Measurements from ENCODE around the gene OR52E6. TPM values are rescaled to one million over a fixed set of nuclear protein-coding genes. Genes with fewer than 3 reads are reported as not detected.

Gene OR52E6
- total RNA-seq, 1 experiment from 2014 or later: not detected

DNA sequence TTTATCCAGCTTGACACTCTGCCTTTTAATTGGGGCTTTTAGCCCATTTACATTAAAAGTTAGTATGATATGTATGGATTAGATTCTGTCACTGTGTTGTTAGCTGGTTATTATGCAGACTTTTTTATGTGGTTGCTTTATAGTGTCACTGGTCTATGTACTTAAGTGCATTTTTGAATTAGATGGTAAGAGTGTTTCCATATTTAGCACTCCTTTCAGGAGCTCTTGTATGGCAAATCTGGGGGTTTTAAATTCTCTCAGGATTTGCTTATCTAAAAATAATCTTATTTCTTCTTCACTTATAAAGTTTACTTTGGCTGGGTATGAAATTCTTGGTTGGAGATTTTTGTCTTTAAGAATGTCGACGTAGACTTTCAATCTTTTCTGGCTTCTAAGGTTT is 4.0 kb downstream of the OR52E6 start:
- H3F3A ChIP-seq (ENCODE audit: low read length, unreplicated experiment): no peaks in the 10 kb centered on the region
- no peak for DNase-seq
- no peak overlapping the region for H3K4me2 ChIP-seq (ENCODE audit: low read length)
- H3K9ac ChIP-seq (ENCODE audit: low read length): no peak overlapping the region
- no peaks in the 10 kb centered on the region for H4K20me1 ChIP-seq (ENCODE audit: low read length)
- no peak overlapping the region for H3K27ac ChIP-seq (ENCODE audit: low read length)
- no peak overlapping the region for H2AFZ ChIP-seq (ENCODE audit: low read length)
- H3K36me3 ChIP-seq (ENCODE audit: low read depth, low read length): no peaks in the 10 kb centered on the region
- H3K4me3 ChIP-seq (ENCODE audit: low read length): no peak overlapping the region
- ChIA-PET POLR2A (ENCODE audit: unreplicated experiment) (no interaction called here), CTCF (no interaction called here)
- no peak for TF ChIP-seq EZH2 (IDR thresholded peaks at IDR 0.05; ENCODE audit: low read length, unreplicated experiment)
- TF ChIP-seq, protein P1, sequence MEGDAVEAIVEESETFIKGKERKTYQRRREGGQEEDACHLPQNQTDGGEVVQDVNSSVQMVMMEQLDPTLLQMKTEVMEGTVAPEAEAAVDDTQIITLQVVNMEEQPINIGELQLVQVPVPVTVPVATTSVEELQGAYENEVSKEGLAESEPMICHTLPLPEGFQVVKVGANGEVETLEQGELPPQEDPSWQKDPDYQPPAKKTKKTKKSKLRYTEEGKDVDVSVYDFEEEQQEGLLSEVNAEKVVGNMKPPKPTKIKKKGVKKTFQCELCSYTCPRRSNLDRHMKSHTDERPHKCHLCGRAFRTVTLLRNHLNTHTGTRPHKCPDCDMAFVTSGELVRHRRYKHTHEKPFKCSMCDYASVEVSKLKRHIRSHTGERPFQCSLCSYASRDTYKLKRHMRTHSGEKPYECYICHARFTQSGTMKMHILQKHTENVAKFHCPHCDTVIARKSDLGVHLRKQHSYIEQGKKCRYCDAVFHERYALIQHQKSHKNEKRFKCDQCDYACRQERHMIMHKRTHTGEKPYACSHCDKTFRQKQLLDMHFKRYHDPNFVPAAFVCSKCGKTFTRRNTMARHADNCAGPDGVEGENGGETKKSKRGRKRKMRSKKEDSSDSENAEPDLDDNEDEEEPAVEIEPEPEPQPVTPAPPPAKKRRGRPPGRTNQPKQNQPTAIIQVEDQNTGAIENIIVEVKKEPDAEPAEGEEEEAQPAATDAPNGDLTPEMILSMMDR (conservative IDR thresholded peaks at IDR 0.05; ENCODE audit: low read depth, low read length): no peak
- TF ChIP-seq EZH2phosphoT487 (IDR thresholded peaks at IDR 0.05; ENCODE audit: borderline replicate concordance, low read length): no peak
- BruUV-seq (replicated peaks): no TSS peak
- intact Hi-C loops (cut with micrococcal nuclease): no loop called here
- ATAC-seq: no peak
- H3K4me1 ChIP-seq (ENCODE audit: insufficient read depth, low read length): no peaks in the 10 kb centered on the region
- no peaks in the 10 kb centered on the region for H3K27me3 ChIP-seq (ENCODE audit: low read length)
- H3K9me3 ChIP-seq (ENCODE audit: low read length): no peaks in the 10 kb centered on the region
- H3K79me2 ChIP-seq (ENCODE audit: low read length): no peaks in the 10 kb centered on the region
- H3K9me2 ChIP-seq (replicated peaks; ENCODE audit: low read length): no peaks in the 10 kb centered on the region

DNA sequence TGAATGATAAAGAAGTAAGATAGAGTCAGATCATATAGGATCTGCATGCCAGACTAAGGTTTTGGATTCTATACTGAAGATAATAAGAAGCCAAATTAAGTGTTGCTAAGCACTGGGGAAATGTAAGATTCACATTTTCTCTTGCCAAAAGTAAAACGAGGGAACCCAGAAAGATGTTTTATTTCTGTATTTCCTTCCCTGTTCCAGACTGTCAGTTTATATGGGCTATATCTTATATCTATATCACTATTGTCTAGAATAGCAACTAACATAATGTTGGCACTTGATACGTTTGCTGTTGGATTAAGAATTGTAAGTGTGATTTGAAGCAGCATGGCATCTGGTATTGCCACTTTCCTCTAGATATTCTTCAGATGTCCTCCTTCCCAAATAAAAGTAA is 8.3 kb downstream of the OR52E6 start:
- no peak overlapping the region for H2AFZ ChIP-seq (ENCODE audit: low read length)
- no peaks in the 10 kb centered on the region for H4K20me1 ChIP-seq (ENCODE audit: low read length)
- DNase-seq (no peak), ATAC-seq (no peak)
- no peaks in the 10 kb centered on the region for H3F3A ChIP-seq (ENCODE audit: low read length, unreplicated experiment)
- no peaks in the 10 kb centered on the region for H3K79me2 ChIP-seq (ENCODE audit: low read length)
- H3K9me3 ChIP-seq (ENCODE audit: low read length): no peaks in the 10 kb centered on the region
- no peak for TF ChIP-seq EZH2 (IDR thresholded peaks at IDR 0.05; ENCODE audit: low read length, unreplicated experiment)
- TF ChIP-seq, protein P1 (conservative IDR thresholded peaks at IDR 0.05; ENCODE audit: low read depth, low read length): no peak
- TF ChIP-seq EZH2phosphoT487 (IDR thresholded peaks at IDR 0.05; ENCODE audit: borderline replicate concordance, low read length): no peak
- H3K27ac ChIP-seq (ENCODE audit: low read length): no peak overlapping the region
- no peaks in the 10 kb centered on the region for H3K9me2 ChIP-seq (replicated peaks; ENCODE audit: low read length)
- ChIA-PET CTCF (no interaction called here), POLR2A (ENCODE audit: unreplicated experiment) (no interaction called here)
- no peaks in the 10 kb centered on the region for H3K27me3 ChIP-seq (ENCODE audit: low read length)
- H3K4me3 ChIP-seq (ENCODE audit: low read length): no peak overlapping the region
- intact Hi-C loops (cut with micrococcal nuclease): no loop called here
- no peak overlapping the region for H3K9ac ChIP-seq (ENCODE audit: low read length)
- no peak overlapping the region for H3K4me2 ChIP-seq (ENCODE audit: low read length)
- no TSS peak for BruUV-seq (replicated peaks)
- no peaks in the 10 kb centered on the region for H3K4me1 ChIP-seq (ENCODE audit: insufficient read depth, low read length)
- H3K36me3 ChIP-seq (ENCODE audit: low read depth, low read length): no peaks in the 10 kb centered on the region

DNA sequence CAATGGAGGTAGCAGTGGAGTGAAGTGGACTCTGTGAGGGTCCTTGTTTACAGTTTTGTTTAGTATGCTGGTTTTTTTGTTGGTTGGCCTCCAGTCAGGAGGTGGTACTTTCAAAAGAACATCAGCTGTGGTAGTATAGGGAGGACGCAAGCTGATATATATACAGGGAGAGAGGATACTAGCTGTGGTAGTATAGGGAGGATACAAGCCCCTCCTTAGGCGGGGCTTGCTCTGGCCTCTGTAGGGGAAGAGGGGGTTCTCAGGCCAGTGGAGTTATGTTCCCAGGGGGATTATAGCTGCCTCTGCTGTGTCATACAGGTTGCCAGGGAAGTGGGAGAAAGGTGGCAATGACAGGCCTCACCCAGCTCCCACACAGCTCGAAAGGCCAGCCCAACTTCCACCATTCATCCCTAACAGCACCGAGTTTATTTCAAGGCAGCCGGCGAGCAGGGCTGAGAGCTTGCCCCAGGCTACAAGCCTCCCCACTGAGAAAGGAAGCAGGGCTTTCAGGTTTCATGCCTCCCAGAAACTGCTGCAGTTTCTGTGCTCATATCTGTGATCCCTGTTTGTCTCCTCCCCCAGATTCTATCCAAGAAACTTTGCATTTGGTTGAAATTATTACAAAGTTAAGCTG is 10.4 kb downstream of the OR52E6 start:
- POLR2A ChIA-PET (ENCODE audit: unreplicated experiment): no interaction called here
- no peaks in the 10 kb centered on the region for H3K9me2 ChIP-seq (replicated peaks; ENCODE audit: low read length)
- H3K27ac ChIP-seq (ENCODE audit: low read length): no peak overlapping the region
- H4K20me1 ChIP-seq (ENCODE audit: low read length): no peaks in the 10 kb centered on the region
- H3K9ac ChIP-seq (ENCODE audit: low read length): no peak overlapping the region
- intact Hi-C loops (cut with micrococcal nuclease): no loop called here
- H2AFZ ChIP-seq (ENCODE audit: low read length): no peak overlapping the region
- H3K4me3 ChIP-seq (ENCODE audit: low read length): no peak overlapping the region
- no peak for ATAC-seq
- H3K36me3 ChIP-seq (ENCODE audit: low read depth, low read length): no peaks in the 10 kb centered on the region
- CTCF ChIA-PET: no interaction called here
- H3K4me1 ChIP-seq (ENCODE audit: insufficient read depth, low read length): no peaks in the 10 kb centered on the region
- no peaks in the 10 kb centered on the region for H3K9me3 ChIP-seq (ENCODE audit: low read length)
- no peaks in the 10 kb centered on the region for H3F3A ChIP-seq (ENCODE audit: low read length, unreplicated experiment)
- no peaks in the 10 kb centered on the region for H3K27me3 ChIP-seq (ENCODE audit: low read length)
- TF ChIP-seq, protein P1 (conservative IDR thresholded peaks at IDR 0.05; ENCODE audit: low read depth, low read length): no peak
- no peak for TF ChIP-seq EZH2 (IDR thresholded peaks at IDR 0.05; ENCODE audit: low read length, unreplicated experiment)
- TF ChIP-seq EZH2phosphoT487 (IDR thresholded peaks at IDR 0.05; ENCODE audit: borderline replicate concordance, low read length): no peak
- H3K79me2 ChIP-seq (ENCODE audit: low read length): no peaks in the 10 kb centered on the region
- no peak overlapping the region for H3K4me2 ChIP-seq (ENCODE audit: low read length)
- no peak for DNase-seq
- no TSS peak for BruUV-seq (replicated peaks)

Measured in PC-3 (cell line).